Sigmoid colon (tissue), 7 donors: ENCODE results near the gene PARP14. TPM values are rescaled to one million over a fixed set of nuclear protein-coding genes. Genes with fewer than 3 reads are reported as not detected.
A peak's percentile ranks its signal among the peaks of the same experiment; 100 is the strongest.

ENCODE experiments used
- DNase-seq: peaks from one replicate; pipeline ENCODE4 v3.0.0-alpha.2; 2019
- H3K27ac ChIP-seq, 4 donors: fragments of 200-600 bp; sonication (generic); one replicate each; pipeline ENCODE4 v1.5.1; 2016 to 2019; ENCODE audit warnings: mild to moderate bottlenecking in 1 of 4
- H3K27me3 ChIP-seq, 3 donors: fragments of 200-600 bp; sonication (generic); one replicate each; pipeline ENCODE4 v1.5.1; 2019; ENCODE audit warnings: mild to moderate bottlenecking in 1 of 3
- H3K36me3 ChIP-seq, 4 donors: fragments of 200-600 bp; sonication (generic); one replicate each; pipeline ENCODE4 v1.5.1; 2016 to 2019
- H3K4me1 ChIP-seq, 4 donors: fragments of 200-600 bp; sonication (generic); one replicate each; pipeline ENCODE4 v1.5.1; 2017 to 2019
- H3K4me3 ChIP-seq, 4 donors: fragments of 200-600 bp; sonication (generic); one replicate each; pipeline ENCODE4 v1.5.1; 2017 to 2019; ENCODE audit warnings: mild to moderate bottlenecking in 2 of 4, moderate library complexity in 1 of 4
- H3K9me3 ChIP-seq, 4 donors: fragments of 200-600 bp in 3 of 4; sonication (generic) in 3 of 4; one replicate each; pipeline versions ENCODE4 v1.5.1 to v1.6.1; 2013 to 2019
- CTCF ChIP-seq, 4 experiments: fragments of 450-650 bp in 3 of 4; fragments of 200-600 bp in 1 of 4; IDR thresholded peaks; one replicate each; pipeline ENCODE4 v1.5.1; 2016 to 2019; ENCODE audit warnings: antibody characterized with exemption in 4 of 4, mild to moderate bottlenecking in 3 of 4, moderate library complexity in 2 of 4
- EP300 ChIP-seq, 4 donors: sonication (generic); formaldehyde crosslinking; IDR thresholded peaks; one replicate each; pipeline ENCODE4 v1.6.1; 2017; ENCODE audit warnings: antibody characterized with exemption in 4 of 4
- POLR2A ChIP-seq, 2 donors: fragments of 450-650 bp; IDR thresholded peaks; one replicate each; pipeline ENCODE4 v1.6.1; 2016; ENCODE audit warnings: antibody characterized with exemption in 2 of 2, mild to moderate bottlenecking in 2 of 2, moderate library complexity in 2 of 2
- POLR2AphosphoS5 ChIP-seq, 4 donors: sonication (generic); formaldehyde crosslinking; IDR thresholded peaks; one replicate each; pipeline ENCODE4 v1.6.1; 2017; ENCODE audit warnings: antibody characterized with exemption in 4 of 4
- WGBS, 2 donors: extraction: QIAGEN DNeasy Blood & Tissue Kit; methylation state at CpG; one replicate each; pipeline ENCODE4 v1.1.7; 2013; 5-methylcytosine and 5-hydroxymethylcytosine counted together
- intact Hi-C: fragments of 100-400 bp; cut with DNase I; formaldehyde crosslinking; loops from one replicate; pipeline ENCODE4 v1.15.1; 2023
- polyA plus RNA-seq, 3 donors: library from polyadenylated mRNA; stranded (reverse); fragments of 200-250 nt; gene quantifications; one replicate each; pipeline ENCODE4 v1.2.3, GENCODE V29; 2013
- total RNA-seq, 4 donors: library from RNA; depleted of rRNA; stranded (reverse); fragments of >200 nt; gene quantifications; one replicate each; pipeline ENCODE4 v1.1.0, GENCODE V29; 2016
- donor health status: healthy with polysubstance abuse.
- donor health status: Bipolar disorder and iron deficiency.
- donor health status: healthy.

PARP14 gene
- total and polyA plus RNA-seq, 7 donors = 4.8 to 90.3 (median 41.7) TPM

DNA sequence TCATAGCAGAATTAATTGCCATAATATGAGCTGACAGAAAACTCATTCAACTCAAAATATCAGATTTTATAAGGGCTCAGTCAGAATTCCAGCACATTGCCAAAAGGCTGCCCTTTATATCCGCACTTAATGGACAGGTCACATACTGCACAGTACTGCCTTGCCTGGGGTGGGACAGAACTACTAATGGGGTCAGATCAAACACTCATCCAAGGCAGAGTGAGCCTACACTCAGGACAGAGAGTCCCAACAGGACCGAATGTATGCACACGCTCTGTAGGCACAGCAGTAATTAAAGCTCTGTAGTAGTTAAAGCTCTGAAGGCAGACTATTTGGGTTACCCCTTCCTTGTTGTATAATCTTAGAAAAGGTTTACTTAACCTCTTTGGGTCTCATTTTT, 85.8 kb downstream of the PARP14 start:
- H3K9me3 ChIP-seq = no peaks in the 10 kb centered on the region
- intact Hi-C loops = no loop called here
- no peaks in the 10 kb centered on the region for H3K27me3 ChIP-seq
- 96 to 97% methylated on average over 3 of the region's 3 CpGs for WGBS, 2 donors
- no peak overlapping the region for H3K27ac ChIP-seq
- no peak for DNase-seq
- peaks cover 0 to 9% (median 0%) of the 10 kb centered on the region in 4 donors for H3K36me3 ChIP-seq
- no peaks in the 10 kb centered on the region for H3K4me1 ChIP-seq
- H3K4me3 ChIP-seq = no peak overlapping the region
- no peak for TF ChIP-seq POLR2A (IDR thresholded peaks at IDR 0.05)
- TF ChIP-seq POLR2AphosphoS5 (IDR thresholded peaks at IDR 0.05) = no peak
- no peak for TF ChIP-seq CTCF (IDR thresholded peaks at IDR 0.05)

- no peak for TF ChIP-seq POLR2A (IDR thresholded peaks at IDR 0.05)
- no peak for TF ChIP-seq CTCF (IDR thresholded peaks at IDR 0.05)
- TF ChIP-seq POLR2AphosphoS5 (IDR thresholded peaks at IDR 0.05) = no peak
- TF ChIP-seq EP300 (IDR thresholded peaks at IDR 0.05) = no peak
- intact Hi-C loops = no loop called here
- Histone ChIP-seq H3K4me3 (no peak overlapping the region), H3K27me3 (no peaks in the 10 kb centered on the region), H3K36me3 (peaks cover 0 to 9% (median 0%) of the 10 kb centered on the region in 4 donors), H3K9me3 (no peaks in the 10 kb centered on the region), H3K4me1 (no peaks in the 10 kb centered on the region), H3K27ac (peak overlapping the region in 2 of 4 donors; percentile 10 to 44)
- WGBS, 2 donors = 93 to 95% methylated on average over 3 of the region's 3 CpGs
- DNase-seq = no peak
These were observed 87.1 kb downstream of the PARP14 start for GRCh38 chr3:122767540-122768372.

- H3K9me3 ChIP-seq = no peaks in the 10 kb centered on the region
- H3K27ac ChIP-seq = peak overlapping the region in 1 of 4 donors; percentile 20
- WGBS, 2 donors = 93 to 95% methylated on average over 5 of the region's 5 CpGs
- DNase-seq = no peak
- intact Hi-C loops = no loop called here
- H3K27me3 ChIP-seq = no peaks in the 10 kb centered on the region
- TF ChIP-seq EP300 (IDR thresholded peaks at IDR 0.05) (no peak), POLR2AphosphoS5 (IDR thresholded peaks at IDR 0.05) (no peak), CTCF (IDR thresholded peaks at IDR 0.05) (no peak)
- H3K4me3 ChIP-seq = no peak overlapping the region
- H3K36me3 ChIP-seq = peaks cover 0 to 16% (median 0%) of the 10 kb centered on the region in 4 donors
- no peaks in the 10 kb centered on the region for H3K4me1 ChIP-seq
These were observed 90.0 kb downstream of the PARP14 start for GRCh38 chr3:122770521-122771202.

DNA sequence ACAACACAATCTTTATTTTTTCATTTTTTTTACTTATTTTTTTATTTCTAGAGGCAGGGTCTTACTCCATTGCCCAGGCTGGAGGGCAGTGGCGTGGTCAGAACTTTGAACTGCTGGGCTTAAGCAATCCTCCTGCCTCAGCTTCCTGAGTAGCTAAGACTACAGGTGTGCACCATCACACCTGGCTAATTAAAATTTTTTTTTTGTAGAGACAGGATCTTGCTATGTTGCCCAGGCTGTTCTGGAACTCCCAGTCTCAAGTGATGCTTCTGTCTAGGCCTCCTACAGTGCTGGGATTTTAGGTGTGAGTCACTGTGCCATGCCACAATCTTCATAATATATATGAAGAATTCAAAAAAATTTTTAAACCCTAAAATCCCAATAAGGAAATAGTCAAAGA, 92.2 kb downstream of the PARP14 start:
- Histone ChIP-seq H3K27me3 (no peaks in the 10 kb centered on the region), H3K27ac (no peak overlapping the region), H3K4me3 (no peak overlapping the region), H3K4me1 (no peaks in the 10 kb centered on the region), H3K36me3 (peaks cover 0 to 16% (median 0%) of the 10 kb centered on the region in 4 donors), H3K9me3 (no peaks in the 10 kb centered on the region)
- 97 to 98% methylated on average over 1 of the region's 1 CpG for WGBS, 2 donors
- DNase-seq = no peak
- intact Hi-C loops = no loop called here
- no peak for TF ChIP-seq POLR2A (IDR thresholded peaks at IDR 0.05)

DNA sequence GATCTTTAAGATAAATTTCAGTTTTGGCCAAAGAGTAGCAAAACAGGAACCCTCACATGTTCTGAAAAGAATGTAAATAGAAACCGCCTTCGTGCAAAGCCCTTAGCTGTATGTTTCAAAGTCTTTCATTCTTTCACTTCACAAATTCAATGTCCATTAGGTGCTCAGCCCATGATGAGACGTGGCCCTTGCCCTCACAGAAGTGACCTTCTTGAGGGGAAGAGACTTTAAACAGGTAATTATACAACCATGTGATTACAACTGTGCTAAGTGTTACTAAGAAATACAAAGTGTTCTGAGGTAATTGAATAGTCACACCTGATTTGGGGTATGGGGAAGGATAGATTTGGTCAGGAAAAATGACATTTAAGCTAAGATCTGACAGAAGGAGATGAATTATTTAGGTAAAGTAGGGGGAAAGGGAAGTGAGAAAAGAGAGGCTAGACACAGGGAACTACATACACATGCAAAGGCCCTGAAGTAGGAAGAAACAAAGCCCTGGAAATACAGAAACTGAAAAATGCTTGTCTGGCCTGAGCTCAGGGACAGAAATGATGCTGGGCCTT, 93.4 kb downstream of the PARP14 start:
- WGBS, 2 donors = 84 to 85% methylated on average over 3 of the region's 3 CpGs
- no peak overlapping the region for H3K27ac ChIP-seq
- intact Hi-C loops = no loop called here

More for the DNA sequence above, 93.4 kb downstream of the PARP14 start:
- Histone ChIP-seq H3K27me3 (no peaks in the 10 kb centered on the region), H3K4me3 (no peak overlapping the region), H3K36me3 (peaks cover 0 to 16% (median 0%) of the 10 kb centered on the region in 4 donors), H3K4me1 (no peaks in the 10 kb centered on the region), H3K9me3 (no peaks in the 10 kb centered on the region)
- TF ChIP-seq POLR2A (IDR thresholded peaks at IDR 0.05) (no peak), CTCF (IDR thresholded peaks at IDR 0.05) (no peak), POLR2AphosphoS5 (IDR thresholded peaks at IDR 0.05) (no peak), EP300 (IDR thresholded peaks at IDR 0.05) (no peak)
- DNase-seq = no peak
